Keratinocyte (primary cell): ENCODE results near the gene UHMK1. TPM values are rescaled to one million over a fixed set of nuclear protein-coding genes. Genes with fewer than 3 reads are reported as not detected.

Source experiments
- DNase-seq: peaks from one replicate; pipeline ENCODE4 v3.0.0-alpha.2; 2011; ENCODE audit warnings: low read depth, missing footprints, low spot score
- FAIRE-seq: peaks from 2 replicates; lab custom pipeline; 2011; peaks lifted over from hg19 to GRCh38; lab: Jason Lieb, UNC
- H2AFZ ChIP-seq: 2 replicates; pipeline ENCODE4 v1.6.0; 2012; ENCODE audit warnings: low read length, control low read depth, inconsistent platforms; ENCODE audit not compliant: control insufficient read depth
- H3K27ac ChIP-seq: 2 replicates; pipeline ENCODE4 v1.5.1; 2011; ENCODE audit warnings: low read length; ENCODE audit not compliant: control insufficient read depth, insufficient read depth
- H3K27me3 ChIP-seq: 3 replicates; pipeline ENCODE4 v1.6.0; 2011; ENCODE audit warnings: low read length; ENCODE audit not compliant: control insufficient read depth, insufficient read depth; ENCODE audit errors: extremely low read depth
- H3K36me3 ChIP-seq, 2 experiments: 2 replicates in 1 of 2; 3 replicates in 1 of 2; pipeline ENCODE4 v1.5.1; 2011; ENCODE audit warnings: low read length in 2 of 2, mild to moderate bottlenecking in 1 of 2; ENCODE audit not compliant: control insufficient read depth in 2 of 2, insufficient read depth in 2 of 2; ENCODE audit errors: extremely low read depth in 1 of 2
- H3K4me1 ChIP-seq: 3 replicates; pipeline ENCODE4 v1.5.1; 2011; ENCODE audit warnings: low read length; ENCODE audit not compliant: control insufficient read depth, insufficient read depth; ENCODE audit errors: extremely low read depth
- H3K4me2 ChIP-seq: 3 replicates; pipeline ENCODE4 v1.6.0; 2011; ENCODE audit warnings: low read depth, low read length; ENCODE audit not compliant: control insufficient read depth, insufficient read depth; ENCODE audit errors: extremely low read depth
- H3K4me3 ChIP-seq, 3 experiments: fragments of 200-600 bp in 1 of 3; sonication (generic) in 1 of 3; 2 replicates in 2 of 3; 3 replicates in 1 of 3; pipeline ENCODE4 v1.5.1; 2011 to 2016; ENCODE audit warnings: low read length in 3 of 3, mild to moderate bottlenecking in 3 of 3, control low read depth in 2 of 3, inconsistent platforms in 1 of 3, low read depth in 1 of 3, mixed read lengths in 1 of 3, mixed run types in 1 of 3, moderate library complexity in 1 of 3; ENCODE audit not compliant: control insufficient read depth in 2 of 3, insufficient read depth in 2 of 3; ENCODE audit errors: extremely low read depth in 1 of 3
- H3K79me2 ChIP-seq: 2 replicates; pipeline ENCODE4 v1.6.0; 2012; ENCODE audit warnings: low read length; ENCODE audit not compliant: control insufficient read depth, insufficient read depth
- H3K9ac ChIP-seq: 3 replicates; pipeline ENCODE4 v1.6.0; 2011; ENCODE audit warnings: low read length; ENCODE audit not compliant: control insufficient read depth, insufficient read depth; ENCODE audit errors: extremely low read depth
- H3K9me1 ChIP-seq: 3 replicates; pipeline ENCODE4 v1.6.0; 2011; ENCODE audit warnings: low read length; ENCODE audit not compliant: control insufficient read depth, insufficient read depth; ENCODE audit errors: extremely low read depth
- H3K9me3 ChIP-seq: 2 replicates; pipeline ENCODE4 v1.5.1; 2012; ENCODE audit warnings: low read depth, low read length; ENCODE audit not compliant: control insufficient read depth
- H4K20me1 ChIP-seq: 3 replicates; pipeline ENCODE4 v1.6.0; 2011; ENCODE audit warnings: low read length; ENCODE audit not compliant: control insufficient read depth, insufficient read depth; ENCODE audit errors: extremely low read depth
- EZH2 ChIP-seq: IDR thresholded peaks from one replicate; pipeline ENCODE4 v1.6.1; 2012; ENCODE audit warnings: inconsistent platforms, mild to moderate bottlenecking, low read length, moderate library complexity
- dilution Hi-C: fragments of 300-500 bp; cut with MboI; formaldehyde crosslinking; loops from one replicate; pipeline ENCODE4 v1.7.0; 2020; ENCODE audit warnings: low sequenced_read_pairs; ENCODE audit not compliant: extremely low pct_ligation_motif_present
- polyA plus RNA-seq, 5 experiments: library from polyadenylated mRNA; depleted of rRNA in 3 of 5; stranded (reverse) in 3 of 5; stranded (forward) in 1 of 5; unstranded in 1 of 5; fragments of >200 nt; gene quantifications; 1 replicate in 1 of 5; 2 replicates in 3 of 5; 3 replicates in 1 of 5; pipeline versions ENCODE4 v1.2.1 to v1.2.3, GENCODE V29; 2011 to 2012; ENCODE audit warnings: missing spikeins in 2 of 5, low read depth in 1 of 5, low replicate concordance in 1 of 5
- TF ChIP-seq, protein P1 (sequence below), 3 experiments: IDR thresholded peaks in 1 of 3; conservative IDR thresholded peaks in 1 of 3; optimal IDR thresholded peaks in 1 of 3; 2 replicates in 2 of 3; 3 replicates in 1 of 3; pipeline versions ENCODE3 to v1.5.1; 2011; ENCODE audit warnings: low read length in 3 of 3, mild to moderate bottlenecking in 3 of 3, moderate library complexity in 2 of 3, control low read depth in 1 of 3, inconsistent platforms in 1 of 3; ENCODE audit not compliant: insufficient read depth in 2 of 3; ENCODE audit errors: extremely low read depth in 1 of 3

UHMK1 gene
- polyA plus RNA-seq, 1 donor (not counting 4 experiments of a cell fraction or from before 2014, with no cell fraction given), result 45.1 TPM

GRCh38 chr1:162502928-162503327 lies 5.3 kb downstream of the UHMK1 start:
- no peak overlapping the region for H3K27ac ChIP-seq
- no peak overlapping the region for H3K4me2 ChIP-seq
- peaks cover 38% of the 10 kb centered on the region for H3K79me2 ChIP-seq
- dilution Hi-C loops, result no loop called here
- H3K9ac ChIP-seq, result no peak overlapping the region
- DNase-seq, result no peak
- peaks cover 6% of the 10 kb centered on the region for H3K4me1 ChIP-seq
- no peaks in the 10 kb centered on the region for H3K27me3 ChIP-seq
- no peaks in the 10 kb centered on the region for H3K9me3 ChIP-seq
- no peak overlapping the region for H3K4me3 ChIP-seq
- peaks cover 3% of the 10 kb centered on the region for H3K9me1 ChIP-seq
- peaks cover 6 to 18% of the 10 kb centered on the region in 2 experiments for H3K36me3 ChIP-seq
- no peak for FAIRE-seq
- H4K20me1 ChIP-seq, result no peaks in the 10 kb centered on the region
- TF ChIP-seq, protein P1, sequence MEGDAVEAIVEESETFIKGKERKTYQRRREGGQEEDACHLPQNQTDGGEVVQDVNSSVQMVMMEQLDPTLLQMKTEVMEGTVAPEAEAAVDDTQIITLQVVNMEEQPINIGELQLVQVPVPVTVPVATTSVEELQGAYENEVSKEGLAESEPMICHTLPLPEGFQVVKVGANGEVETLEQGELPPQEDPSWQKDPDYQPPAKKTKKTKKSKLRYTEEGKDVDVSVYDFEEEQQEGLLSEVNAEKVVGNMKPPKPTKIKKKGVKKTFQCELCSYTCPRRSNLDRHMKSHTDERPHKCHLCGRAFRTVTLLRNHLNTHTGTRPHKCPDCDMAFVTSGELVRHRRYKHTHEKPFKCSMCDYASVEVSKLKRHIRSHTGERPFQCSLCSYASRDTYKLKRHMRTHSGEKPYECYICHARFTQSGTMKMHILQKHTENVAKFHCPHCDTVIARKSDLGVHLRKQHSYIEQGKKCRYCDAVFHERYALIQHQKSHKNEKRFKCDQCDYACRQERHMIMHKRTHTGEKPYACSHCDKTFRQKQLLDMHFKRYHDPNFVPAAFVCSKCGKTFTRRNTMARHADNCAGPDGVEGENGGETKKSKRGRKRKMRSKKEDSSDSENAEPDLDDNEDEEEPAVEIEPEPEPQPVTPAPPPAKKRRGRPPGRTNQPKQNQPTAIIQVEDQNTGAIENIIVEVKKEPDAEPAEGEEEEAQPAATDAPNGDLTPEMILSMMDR (optimal IDR thresholded peaks at IDR 0.05 in 1 of 3, IDR thresholded peaks at IDR 0.05 in 1 of 3, conservative IDR thresholded peaks at IDR 0.05 in 1 of 3; ENCODE audit: extremely low read depth in 1 of 3, insufficient read depth in 2 of 3, low read length in 3 of 3), result no peak
- no peak for TF ChIP-seq EZH2
- no peak overlapping the region for H2AFZ ChIP-seq

DNA sequence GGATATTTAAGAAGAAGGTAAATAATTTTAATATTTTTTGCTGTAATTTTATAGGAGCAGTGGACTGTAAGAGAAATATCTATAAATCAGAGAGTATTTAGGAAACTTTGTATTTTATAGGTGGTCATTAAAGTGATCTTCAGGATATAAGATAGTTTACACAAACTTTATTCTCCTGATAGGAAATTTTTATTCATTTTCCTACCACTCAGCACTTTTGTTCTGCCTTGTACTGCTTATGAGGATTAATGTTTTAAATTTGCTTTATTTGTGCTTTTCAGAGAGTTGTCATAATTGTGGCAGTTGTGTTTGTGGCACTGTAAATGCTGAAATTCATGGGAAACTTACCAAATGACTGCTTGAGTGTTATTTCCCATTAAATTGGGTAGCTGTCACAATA lies 29.7 kb downstream of the UHMK1 start:
- H3K4me1 ChIP-seq, result peaks cover 8% of the 10 kb centered on the region
- no peak overlapping the region for H3K27ac ChIP-seq
- no peak for FAIRE-seq
- peaks cover 3 to 21% of the 10 kb centered on the region in 2 experiments for H3K36me3 ChIP-seq
- H3K9me1 ChIP-seq, result no peaks in the 10 kb centered on the region
- H3K4me3 ChIP-seq, result no peak overlapping the region
- no peaks in the 10 kb centered on the region for H4K20me1 ChIP-seq
- H3K79me2 ChIP-seq, result no peaks in the 10 kb centered on the region
- TF ChIP-seq EZH2, result no peak
- TF ChIP-seq, protein P1 (optimal IDR thresholded peaks at IDR 0.05 in 1 of 3, IDR thresholded peaks at IDR 0.05 in 1 of 3, conservative IDR thresholded peaks at IDR 0.05 in 1 of 3; ENCODE audit: extremely low read depth in 1 of 3, insufficient read depth in 2 of 3, low read length in 3 of 3), result no peak
- no peak overlapping the region for H2AFZ ChIP-seq
- DNase-seq, result no peak
- no peak overlapping the region for H3K9ac ChIP-seq
- dilution Hi-C loops, result no loop called here
- no peaks in the 10 kb centered on the region for H3K9me3 ChIP-seq
- no peak overlapping the region for H3K4me2 ChIP-seq
- no peaks in the 10 kb centered on the region for H3K27me3 ChIP-seq
